ENCODE measurements around the gene PPP4R4.

The PPP4R4 gene

GRCh38 chr14:94306047-94306978 is 132.2 kb downstream of the PPP4R4 start:
- DNase-seq (ENCODE audit: low spot score), result no peak

- no peak for DNase-seq (ENCODE audit: low spot score)
Measured at GRCh38 chr14:94307410-94307992, 133.4 kb downstream of the PPP4R4 start.

GRCh38 chr14:94309721-94310120 is 135.6 kb downstream of the PPP4R4 start:
- DNase-seq (ENCODE audit: low spot score), result no peak

- DNase-seq (ENCODE audit: low spot score), result no peak
Measured at GRCh38 chr14:94310248-94310647, 136.1 kb downstream of the PPP4R4 start.

GRCh38 chr14:94312481-94313246 is 138.5 kb downstream of the PPP4R4 start:
- DNase-seq (ENCODE audit: low spot score), result no peak

- no peak for DNase-seq (ENCODE audit: low spot score)
Measured at GRCh38 chr14:94313991-94314655, 140.0 kb downstream of the PPP4R4 start.

GRCh38 chr14:94314890-94315289 is 140.8 kb downstream of the PPP4R4 start:
- no peak for DNase-seq (ENCODE audit: low spot score)

GRCh38 chr14:94316692-94317091 is 142.6 kb downstream of the PPP4R4 start:
- DNase-seq (ENCODE audit: low spot score), result no peak

GRCh38 chr14:94317259-94317658 is 143.1 kb downstream of the PPP4R4 start:
- no peak for DNase-seq (ENCODE audit: low spot score)

- peak; percentile 31 for DNase-seq (ENCODE audit: low spot score)
Measured at GRCh38 chr14:94320243-94320642, 146.1 kb downstream of the PPP4R4 start.

- DNase-seq (ENCODE audit: low spot score), result no peak
Measured at GRCh38 chr14:94321421-94322271, 147.5 kb downstream of the PPP4R4 start.

- DNase-seq (ENCODE audit: low spot score), result no peak
Measured at GRCh38 chr14:94322648-94323570, 148.8 kb downstream of the PPP4R4 start, which contains the start of gene SERPINA6. TSS of gene SERPINA6 (minus strand) at chr14:94323336. CDS start at chr14:94314648, 8,688 bp downstream.

- DNase-seq (ENCODE audit: low spot score), result no peak
Measured at GRCh38 chr14:94328196-94328595, 154.1 kb downstream of the PPP4R4 start.

Measured in LoVo (cell line).